GM06990 (cell line): Measurements from ENCODE around the gene ROBO1.

Experiments
- DNase-seq: peaks from one replicate; pipeline ENCODE4 v3.0.0-alpha.2; 2011; ENCODE audit not compliant: insufficient read length; ENCODE audit errors: extremely low read depth
- H3K27me3 ChIP-seq: replicated peaks from 2 replicates; pipeline ENCODE4 v1.6.0; 2011; ENCODE audit warnings: low read length; ENCODE audit not compliant: control insufficient read depth, insufficient read depth
- H3K36me3 ChIP-seq: 2 replicates; pipeline ENCODE4 v1.5.1; 2011; ENCODE audit warnings: low read length; ENCODE audit not compliant: control insufficient read depth, insufficient read depth
- H3K4me3 ChIP-seq: replicated peaks from 2 replicates; pipeline ENCODE4 v1.5.1; 2011; ENCODE audit warnings: low read depth, mild to moderate bottlenecking, control low read depth, low read length
- CTCF ChIP-seq: IDR thresholded peaks from 2 replicates; pipeline ENCODE4 v1.5.1; 2011; ENCODE audit warnings: low read length, control low read depth, mild to moderate bottlenecking, inconsistent platforms; ENCODE audit not compliant: insufficient read depth, poor library complexity, severe bottlenecking

The ROBO1 gene

GRCh38 chr3:78706906-78707523 lies 1060.8 kb downstream of the ROBO1 start:
- TF ChIP-seq CTCF = no peak
- no peak for DNase-seq
- no peaks in the 10 kb centered on the region for H3K36me3 ChIP-seq
- no peak overlapping the region for H3K4me3 ChIP-seq
- H3K27me3 ChIP-seq = no peaks in the 10 kb centered on the region

GRCh38 chr3:78703944-78704343 lies 1063.9 kb downstream of the ROBO1 start:
- H3K36me3 ChIP-seq = no peaks in the 10 kb centered on the region
- no peaks in the 10 kb centered on the region for H3K27me3 ChIP-seq
- no peak overlapping the region for H3K4me3 ChIP-seq
- no peak for DNase-seq
- no peak for TF ChIP-seq CTCF

GRCh38 chr3:78701537-78701936 lies 1066.3 kb downstream of the ROBO1 start:
- Histone ChIP-seq H3K27me3 (no peaks in the 10 kb centered on the region), H3K36me3 (no peaks in the 10 kb centered on the region), H3K4me3 (no peak overlapping the region)
- no peak for DNase-seq
- no peak for TF ChIP-seq CTCF

GRCh38 chr3:78698431-78698830 lies 1069.4 kb downstream of the ROBO1 start:
- Histone ChIP-seq H3K4me3 (no peak overlapping the region), H3K36me3 (no peaks in the 10 kb centered on the region), H3K27me3 (no peaks in the 10 kb centered on the region)
- DNase-seq = no peak
- TF ChIP-seq CTCF = no peak

- no peaks in the 10 kb centered on the region for H3K27me3 ChIP-seq
- no peak overlapping the region for H3K4me3 ChIP-seq
- no peak for TF ChIP-seq CTCF
- DNase-seq = no peak
- H3K36me3 ChIP-seq = no peaks in the 10 kb centered on the region
Observed at GRCh38 chr3:78697426-78697825, 1070.4 kb downstream of the ROBO1 start.

- H3K36me3 ChIP-seq = no peaks in the 10 kb centered on the region
- no peaks in the 10 kb centered on the region for H3K27me3 ChIP-seq
- H3K4me3 ChIP-seq = no peak overlapping the region
- TF ChIP-seq CTCF = no peak
- no peak for DNase-seq
Observed at GRCh38 chr3:78690766-78691165, 1077.0 kb downstream of the ROBO1 start.
